ENCODE results near the gene COG5.
A peak's percentile ranks its signal among the peaks of the same experiment; 100 is the strongest.

The COG5 gene

DNA sequence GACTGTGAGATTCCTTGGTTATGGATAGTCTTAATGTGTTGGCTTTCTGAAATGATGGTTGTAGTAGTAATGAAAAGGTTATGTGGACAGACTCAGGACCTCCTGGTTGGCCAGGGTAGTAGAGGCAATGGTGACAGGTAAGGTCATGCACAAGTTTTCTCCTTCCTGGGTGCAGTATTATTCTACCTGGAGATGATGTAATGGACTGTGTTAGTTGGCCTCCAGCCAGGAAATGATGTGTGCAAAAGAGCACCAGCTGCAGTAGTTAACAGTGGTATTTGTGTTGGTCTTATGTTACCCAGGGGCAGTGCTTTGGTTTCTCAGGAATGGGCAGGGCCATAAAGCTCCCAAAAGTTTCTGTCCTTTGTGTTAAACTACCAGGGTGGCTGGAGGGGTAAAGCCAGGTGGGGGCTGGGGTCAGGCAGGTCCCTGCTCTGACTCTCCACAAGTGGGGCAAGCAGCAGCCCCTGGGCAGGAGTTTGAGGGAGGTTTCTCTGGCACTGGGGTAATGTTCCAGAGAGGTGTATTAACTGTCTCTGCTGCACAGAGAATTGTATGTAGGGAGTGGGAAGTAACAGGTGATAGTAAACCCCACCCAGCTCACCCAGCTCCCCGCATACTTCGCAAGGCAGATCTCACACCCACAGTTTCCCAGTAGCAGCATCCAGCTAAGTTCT lies 57.6 kb downstream of the COG5 start:
- DNase-seq (ENCODE audit: low read depth) = no peak

DNA sequence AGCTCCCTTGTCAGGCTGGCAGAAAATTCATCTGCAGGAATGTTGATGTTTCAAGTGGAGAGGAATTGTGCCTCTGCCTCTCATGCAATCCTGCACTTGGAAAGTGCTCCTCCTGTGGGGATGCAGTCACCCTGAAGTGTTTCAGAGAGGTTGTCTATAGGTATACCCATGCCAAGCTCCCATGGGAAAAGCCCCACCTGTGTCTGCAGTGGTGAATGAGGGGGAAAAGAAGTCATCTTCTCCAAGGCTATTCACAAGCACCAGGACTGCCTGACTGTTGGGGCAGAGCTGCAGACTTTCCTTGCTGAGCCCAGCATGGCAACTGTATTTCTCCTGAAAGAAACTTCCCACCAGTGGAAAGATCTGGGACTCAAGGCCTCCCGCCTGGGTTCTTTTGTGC lies 58.4 kb downstream of the COG5 start:
- DNase-seq (ENCODE audit: low read depth) = no peak

DNA sequence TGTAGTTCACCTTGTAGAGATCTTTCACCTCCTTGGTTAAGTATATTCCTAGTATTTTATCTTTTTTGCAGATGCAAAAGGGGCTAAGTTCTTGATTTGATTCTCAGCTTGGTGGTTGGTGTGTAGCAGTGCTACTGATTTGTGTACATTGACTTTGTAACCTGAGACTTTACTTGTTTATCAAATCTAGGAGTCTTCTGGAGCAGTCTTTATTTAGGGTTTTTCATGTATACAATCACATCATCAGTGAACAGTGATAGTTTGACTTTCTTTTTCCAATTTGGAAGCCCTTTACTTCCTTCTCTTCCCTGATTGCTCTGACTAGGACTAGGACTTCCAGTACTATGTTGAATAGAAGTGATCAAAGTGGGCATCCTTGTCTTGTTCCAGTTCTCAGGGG lies 60.0 kb downstream of the COG5 start:
- no peak for DNase-seq (ENCODE audit: low read depth)

DNA sequence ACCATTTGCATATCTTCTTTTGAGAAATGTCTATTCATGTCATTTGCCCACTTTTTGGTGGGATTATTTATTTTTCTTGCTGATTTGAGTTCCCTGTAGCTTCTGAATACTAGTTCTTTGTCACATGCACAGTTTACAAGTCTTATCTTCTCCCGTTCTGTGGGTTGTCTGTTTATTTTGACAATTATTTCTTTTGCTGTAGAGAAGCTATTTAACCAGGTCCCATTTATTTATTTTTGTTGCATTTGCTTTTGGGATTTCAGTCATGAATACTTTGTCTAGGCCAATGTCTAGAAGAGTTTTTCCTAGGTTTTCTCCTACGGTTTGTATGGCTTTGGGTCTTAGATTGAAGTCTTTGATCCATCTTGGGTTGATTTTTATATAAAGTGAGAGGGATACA lies 60.9 kb downstream of the COG5 start:
- DNase-seq (ENCODE audit: low read depth) = no peak

DNA sequence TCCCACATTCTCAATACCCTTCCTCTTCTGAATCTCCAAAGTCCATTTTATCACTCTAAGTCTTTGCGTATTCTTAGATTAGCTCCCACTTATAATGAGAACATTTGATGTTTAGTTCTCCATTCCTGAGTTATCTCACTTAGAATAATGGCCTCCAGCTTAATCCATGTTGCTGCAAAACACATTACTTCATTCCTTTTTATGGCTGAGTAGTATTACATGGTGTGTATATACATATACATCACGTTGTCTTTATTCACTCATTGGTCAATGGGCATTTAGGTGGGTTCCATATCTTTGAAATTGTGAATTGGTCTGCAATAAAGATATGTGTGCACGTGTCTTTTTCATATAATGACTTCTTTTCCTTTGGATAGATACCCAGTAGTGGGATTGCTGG lies 61.6 kb downstream of the COG5 start:
- no peak for DNase-seq (ENCODE audit: low read depth)

DNA sequence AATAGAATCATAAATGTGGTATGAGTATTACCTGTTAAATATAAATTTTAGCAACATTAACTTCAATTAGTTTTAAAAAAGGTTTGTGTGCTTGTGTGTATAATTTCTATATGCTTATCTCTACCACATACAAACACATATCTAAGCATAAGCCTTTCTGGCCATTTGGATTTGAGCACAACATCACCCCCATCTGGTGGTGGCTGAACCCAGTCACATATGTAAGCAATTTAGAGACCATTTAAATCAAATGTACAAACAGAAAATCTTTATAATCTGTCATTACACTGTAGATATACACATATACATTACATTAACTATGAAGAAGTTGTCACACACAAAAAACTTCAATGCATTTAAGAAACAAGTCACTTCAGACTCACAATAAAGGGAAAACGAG lies 62.1 kb downstream of the COG5 start:
- DNase-seq (ENCODE audit: low read depth) = peak; percentile 47

DNA sequence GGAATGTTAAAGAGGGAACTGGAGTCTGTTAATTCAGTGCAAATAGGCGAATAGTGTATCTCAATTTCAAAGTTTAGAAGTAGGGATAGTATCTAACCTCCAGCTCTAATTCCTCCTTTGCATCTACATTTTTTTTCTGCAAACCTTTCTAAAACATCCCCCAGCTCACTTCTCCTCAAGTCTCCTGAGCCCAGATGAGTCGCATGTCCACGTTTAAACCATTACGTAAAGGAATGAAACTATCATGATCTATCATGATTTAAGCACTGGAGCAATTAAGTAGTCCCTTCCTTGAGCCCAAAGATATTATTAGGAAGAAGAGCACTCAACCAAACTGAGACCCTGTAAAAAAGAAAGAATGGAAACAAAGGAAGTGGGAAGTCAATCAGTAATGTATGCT lies 64.0 kb downstream of the COG5 start:
- DNase-seq (ENCODE audit: low read depth) = no peak

DNA sequence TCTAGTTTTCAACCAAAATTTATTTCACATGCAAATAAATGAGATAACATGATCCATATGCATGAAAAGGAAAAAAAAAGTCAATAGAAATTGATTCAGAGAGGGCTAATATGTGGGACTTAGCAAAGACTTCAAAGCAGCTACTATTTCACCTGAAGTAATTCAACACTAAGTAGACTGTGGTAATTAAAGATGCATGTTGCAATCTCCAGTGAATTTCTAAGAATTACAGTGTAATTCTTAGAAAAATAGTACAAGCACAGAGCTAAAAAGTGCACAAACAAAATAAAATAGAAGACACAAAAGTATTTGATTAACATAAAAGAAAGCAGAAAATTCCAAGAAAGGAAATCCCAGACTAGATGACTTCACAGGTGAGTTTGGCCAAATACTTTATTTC lies 68.2 kb downstream of the COG5 start:
- DNase-seq (ENCODE audit: low read depth) = no peak

DNA sequence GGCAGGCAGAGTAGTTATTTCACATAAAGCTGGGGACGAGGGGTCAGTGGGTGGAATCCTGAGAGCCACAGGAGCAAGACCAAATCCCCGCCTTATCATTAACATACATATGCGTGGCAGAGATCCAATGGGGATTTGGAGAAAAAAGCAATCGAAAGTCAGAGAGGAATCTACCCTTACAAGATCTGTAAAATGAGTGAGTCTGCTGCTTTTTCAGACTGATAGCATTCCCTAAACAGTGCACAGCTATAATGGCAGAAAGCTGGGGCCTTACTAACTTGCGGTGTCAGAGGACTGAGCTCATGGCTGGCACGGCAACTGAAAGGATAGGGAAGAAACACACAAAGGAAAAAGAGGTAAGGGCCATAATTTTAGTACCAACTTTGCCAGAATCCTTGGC lies 68.8 kb downstream of the COG5 start:
- DNase-seq (ENCODE audit: low read depth) = no peak

DNA sequence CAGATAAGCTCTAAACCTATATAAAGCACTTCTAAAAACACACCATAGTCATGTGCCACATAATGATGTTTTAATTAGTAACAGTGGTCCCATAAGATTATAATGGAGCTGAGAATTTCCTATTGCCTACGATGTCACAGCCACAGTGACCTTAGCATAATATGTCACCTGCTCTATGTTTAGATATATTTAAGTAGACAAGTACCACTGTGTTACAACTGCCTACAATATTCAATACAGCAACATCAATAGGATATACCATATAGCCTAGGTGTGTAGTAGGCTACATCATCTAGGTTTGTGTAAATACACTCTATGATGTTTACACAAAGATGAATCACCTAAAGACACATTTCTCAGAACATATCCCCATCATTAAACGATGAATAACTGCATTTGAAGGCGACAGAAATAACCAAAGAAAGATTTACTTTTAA lies 69.4 kb downstream of the COG5 start:
- DNase-seq (ENCODE audit: low read depth) = no peak

DNA sequence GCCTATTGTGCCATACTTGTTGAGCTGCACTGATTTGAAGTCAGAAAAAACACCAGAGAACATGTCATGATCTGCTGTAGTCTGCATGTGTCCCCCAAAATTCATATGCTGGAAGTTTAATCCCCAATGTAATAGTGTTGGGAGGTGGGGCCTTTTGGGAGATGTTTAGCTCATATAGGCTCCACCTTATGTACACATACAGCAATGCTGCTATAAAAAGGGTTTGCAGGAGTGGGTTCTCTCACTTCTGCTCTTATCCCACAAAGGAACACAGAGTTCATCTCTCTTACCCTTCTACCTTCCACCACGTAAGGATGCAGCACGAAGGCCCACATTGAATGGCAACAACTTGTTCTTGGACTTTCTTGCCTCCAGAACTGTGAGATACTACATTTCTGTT lies 70.8 kb downstream of the COG5 start:
- DNase-seq (ENCODE audit: low read depth) = no peak

DNA sequence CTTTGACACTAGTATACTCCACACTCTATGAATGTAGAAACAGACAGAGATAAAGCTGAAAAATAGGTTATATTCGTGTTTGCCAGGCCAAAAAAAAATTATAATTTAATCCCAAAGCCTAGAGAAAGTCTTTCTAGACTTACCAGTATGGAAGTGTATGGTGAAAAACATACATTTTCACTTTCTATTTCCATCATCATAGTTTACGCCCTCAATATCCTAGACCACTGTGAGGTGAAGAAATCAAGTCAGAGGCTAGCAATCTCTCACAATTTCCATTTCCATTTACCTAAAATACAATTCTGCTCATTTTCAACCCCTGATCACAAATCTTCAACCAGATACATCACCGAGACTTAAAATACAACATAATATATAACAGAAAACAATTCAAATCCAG lies 77.7 kb downstream of the COG5 start:
- no peak for DNase-seq (ENCODE audit: low read depth)

DNA sequence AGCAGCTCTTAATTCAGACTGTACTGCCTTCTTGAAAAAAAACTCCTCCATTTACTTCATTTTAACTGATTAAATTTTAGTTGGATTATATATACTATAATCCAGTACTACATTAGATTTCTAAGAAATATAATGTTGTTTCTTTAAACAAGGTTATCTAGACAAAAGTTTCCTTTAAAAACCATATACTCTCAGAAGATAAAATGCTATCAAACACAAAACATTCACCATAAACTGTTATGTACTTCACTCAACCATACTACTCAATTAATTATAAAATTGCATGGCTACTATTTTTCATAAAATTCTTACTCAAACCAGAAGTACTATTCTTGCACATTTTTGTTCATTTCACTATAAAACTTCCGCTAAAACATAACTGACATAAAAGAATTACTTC lies 81.1 kb downstream of the COG5 start:
- no peak for DNase-seq (ENCODE audit: low read depth)

DNA sequence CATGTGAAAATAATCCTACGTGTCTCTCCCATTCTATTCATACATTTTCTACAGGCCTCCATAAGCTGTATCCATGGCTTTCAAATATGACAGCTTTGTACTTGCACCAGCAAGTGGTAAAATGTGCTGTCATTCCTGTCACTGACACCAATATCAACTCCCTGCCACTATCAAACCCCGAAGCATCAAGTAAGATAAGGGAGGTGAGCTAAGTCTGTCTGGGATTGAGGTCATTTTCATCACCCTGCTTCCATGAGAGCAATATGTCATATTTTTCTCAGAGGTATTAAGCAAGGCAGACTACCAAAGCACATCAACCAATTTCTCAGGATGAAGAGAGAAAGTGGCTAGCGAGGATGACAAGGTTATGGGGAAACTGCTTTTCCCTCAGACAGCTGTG lies 82.8 kb downstream of the COG5 start:
- DNase-seq (ENCODE audit: low read depth) = no peak

DNA sequence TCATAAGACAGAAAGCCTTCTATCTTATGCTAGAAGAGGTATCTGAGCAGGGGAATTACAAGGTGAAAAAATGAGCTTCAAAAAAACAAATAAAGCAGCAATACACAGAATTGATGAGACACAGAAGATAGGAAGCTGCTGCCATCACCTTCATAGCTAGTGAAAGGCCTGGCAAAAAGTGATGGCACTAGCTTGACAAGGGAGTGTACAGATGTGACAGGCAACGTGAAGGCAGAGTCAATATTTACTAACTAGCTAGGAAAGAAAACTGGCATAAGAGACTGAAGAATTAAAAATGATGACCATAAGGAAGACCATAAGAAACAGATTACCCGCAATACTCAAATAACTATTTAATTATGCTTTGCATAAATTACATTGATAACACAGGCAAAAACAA lies 84.4 kb downstream of the COG5 start:
- no peak for DNase-seq (ENCODE audit: low read depth)

DNA sequence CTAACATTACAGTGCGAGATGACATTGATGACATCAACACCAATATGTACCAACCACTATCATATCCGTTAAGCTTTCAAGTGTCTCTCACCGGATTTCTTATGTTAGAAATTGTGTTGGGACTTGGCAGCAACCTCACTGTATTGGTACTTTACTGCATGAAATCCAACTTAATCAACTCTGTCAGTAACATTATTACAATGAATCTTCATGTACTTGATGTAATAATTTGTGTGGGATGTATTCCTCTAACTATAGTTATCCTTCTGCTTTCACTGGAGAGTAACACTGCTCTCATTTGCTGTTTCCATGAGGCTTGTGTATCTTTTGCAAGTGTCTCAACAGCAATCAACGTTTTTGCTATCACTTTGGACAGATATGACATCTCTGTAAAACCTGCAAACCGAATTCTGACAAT lies 89.6 kb downstream of the COG5 start:
- DNase-seq (ENCODE audit: low read depth) = no peak

DNA sequence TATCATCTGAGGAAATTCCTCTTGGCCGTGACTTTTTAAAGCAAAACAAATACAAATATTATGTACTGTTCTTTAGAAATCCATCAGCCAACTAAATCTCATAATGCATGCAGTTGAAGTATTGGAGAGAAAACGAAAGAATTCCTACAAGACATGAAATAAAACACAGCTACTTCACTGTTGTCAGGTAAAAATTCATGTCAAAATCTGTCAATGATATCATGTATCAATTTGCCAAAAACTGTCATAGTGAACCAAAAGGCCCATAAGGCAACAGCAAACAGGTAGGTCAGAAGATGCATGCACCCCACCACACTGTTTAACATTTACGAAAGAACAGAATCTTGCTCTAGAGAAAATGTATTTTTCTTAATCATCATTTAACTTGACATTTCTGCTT lies 91.6 kb downstream of the COG5 start:
- no peak for DNase-seq (ENCODE audit: low read depth)

DNA sequence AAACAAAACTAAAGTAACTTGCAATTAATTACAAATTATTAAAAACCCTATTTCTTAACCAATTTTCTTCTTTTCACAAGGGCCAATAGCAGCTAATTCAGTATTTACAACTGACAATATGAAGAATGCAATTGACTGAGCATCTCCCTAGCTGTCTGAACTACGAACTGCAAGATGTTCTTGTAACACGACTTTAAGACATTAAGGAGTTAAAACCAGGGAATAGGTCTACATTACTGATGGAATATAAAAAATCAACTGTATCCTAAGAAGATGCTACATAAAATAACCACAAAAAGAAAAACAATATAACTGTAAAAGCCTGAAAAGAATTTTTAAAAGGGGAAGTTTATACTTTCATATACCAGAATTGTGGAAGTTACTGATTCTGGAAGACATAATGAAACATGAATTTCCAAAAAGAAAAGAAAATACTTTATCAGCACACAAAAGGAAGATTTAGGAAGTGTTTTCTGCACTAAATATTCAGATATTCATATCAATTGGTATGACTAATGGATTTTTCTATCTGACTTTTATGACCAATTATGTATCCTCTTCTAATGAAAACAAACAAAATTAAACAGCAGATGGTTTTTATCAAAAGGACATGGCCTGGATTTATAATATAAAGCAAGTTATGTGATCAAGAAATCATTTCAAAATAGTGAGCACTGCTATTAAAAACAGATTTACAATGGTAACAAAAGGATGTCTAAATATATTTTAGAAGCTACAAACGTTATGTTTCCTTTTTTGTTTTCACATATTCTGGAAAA lies 92.2 kb downstream of the COG5 start:
- DNase-seq (ENCODE audit: low read depth) = peak; percentile 44

DNA sequence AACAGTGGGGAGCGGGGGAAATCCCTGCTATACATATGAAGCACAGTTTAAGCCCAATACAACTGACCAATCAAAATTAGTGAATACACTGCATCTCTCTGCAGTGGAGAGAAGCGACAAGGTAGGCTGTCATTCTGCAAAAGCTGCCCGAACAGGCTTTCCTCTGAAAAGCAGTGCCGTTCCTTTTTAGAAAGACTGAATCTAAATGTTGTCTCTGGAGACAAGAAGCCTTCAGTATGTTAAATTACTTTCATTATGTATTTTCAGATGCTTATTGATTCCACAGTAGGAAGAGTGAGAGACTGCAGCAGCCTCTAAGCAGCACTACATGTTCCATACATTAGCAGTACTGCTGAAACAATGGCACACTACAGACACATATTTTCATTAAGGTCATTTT lies 93.8 kb downstream of the COG5 start, which contains the start of gene GPR22:
TSS of gene GPR22 (plus strand) at position 129 of the 400 bp plus-strand sequence. CDS start 4,004 bp downstream, outside the sequence.
- no peak for DNase-seq (ENCODE audit: low read depth)

DNA sequence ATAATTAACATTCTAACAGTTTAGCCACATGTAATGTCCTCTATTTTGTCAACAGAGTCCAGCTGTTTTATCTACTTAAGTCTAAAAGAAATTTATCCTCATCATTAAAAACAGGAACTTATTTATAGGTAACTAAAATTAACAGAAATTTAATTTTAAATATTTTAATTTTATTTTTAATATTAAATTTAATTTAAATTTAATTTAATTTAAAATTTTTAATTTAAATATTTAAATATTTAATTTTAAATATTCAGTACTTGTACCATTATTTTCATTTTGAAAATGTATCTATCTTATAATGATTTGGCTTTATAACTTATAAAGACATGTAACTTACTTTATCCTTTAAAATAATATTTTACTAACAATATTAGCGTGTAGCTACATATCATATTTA lies 94.9 kb downstream of the COG5 start:
- no peak for DNase-seq (ENCODE audit: low read depth)

DNA sequence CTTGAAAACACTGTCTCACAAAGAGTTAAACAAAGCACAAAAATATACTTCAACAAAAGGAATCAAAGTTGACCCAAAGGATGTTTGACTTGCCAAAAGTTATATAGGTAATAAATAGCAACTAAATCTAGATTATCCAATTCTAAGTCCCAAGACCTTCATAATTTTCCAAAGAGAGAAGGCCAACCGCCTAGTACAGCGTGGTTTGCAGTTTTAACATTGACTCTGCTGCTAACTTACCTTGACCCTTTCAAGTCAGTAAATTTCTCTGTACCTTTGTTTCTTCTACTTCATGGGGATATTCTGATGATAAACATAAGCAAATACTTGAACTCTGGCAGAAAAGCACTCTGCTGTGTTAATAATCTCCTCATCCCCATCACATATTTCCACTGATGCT lies 95.7 kb downstream of the COG5 start:
- no peak for DNase-seq (ENCODE audit: low read depth)

DNA sequence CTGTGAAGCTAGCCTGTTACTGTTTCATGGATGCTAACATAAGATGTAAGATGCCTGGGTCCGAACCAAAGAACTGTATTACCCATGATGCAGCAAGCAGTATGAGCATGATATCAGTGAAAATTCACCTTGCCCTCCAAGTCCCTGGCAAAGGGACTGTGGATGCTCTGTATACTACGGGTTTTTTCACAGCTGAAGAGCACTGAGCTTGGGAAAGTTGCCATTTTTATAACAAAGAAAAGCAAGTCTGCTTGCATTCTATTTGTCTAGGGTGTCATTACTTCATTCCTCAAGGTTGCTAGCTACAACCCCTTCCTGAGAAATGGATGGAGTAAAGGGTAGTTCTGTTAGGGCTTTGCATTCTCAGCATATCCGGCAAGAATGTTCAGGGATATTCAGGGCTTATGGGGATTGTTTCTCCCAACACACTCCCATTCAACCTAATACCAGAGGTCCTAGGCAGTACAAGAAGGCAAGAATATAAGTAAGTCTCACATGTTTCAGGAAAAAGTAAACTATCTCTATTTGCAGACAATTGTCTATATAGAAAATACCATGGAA lies 99.0 kb downstream of the COG5 start:
- DNase-seq (ENCODE audit: low read depth) = no peak
